ENCODE data around the gene FHL1. TPM values are rescaled to one million over a fixed set of nuclear protein-coding genes. Genes with fewer than 3 reads are reported as not detected.
"Not testable (repeated sequence)": the region's sequence is repeated elsewhere in the genome, so short reads cannot be mapped to it uniquely, and the experiment has no call there.

FHL1 gene
- 3,576 TPM for total RNA-seq
- long read RNA-seq, transcript FHL1-202 (6 exons, 1,017 nt): major isoform, 8,237 of 10,617 reads
- long read RNA-seq, transcript FHL1-206 (7 exons, 2,374 nt): minor isoform, 70 of 10,617 reads
- long read RNA-seq, transcript FHL1-218 (6 exons, 2,878 nt): minor isoform, 77 of 10,617 reads
- long read RNA-seq, transcript FHL1-205 (7 exons, 2,441 nt): minor isoform, 449 of 10,617 reads
- long read RNA-seq, partial matches to known transcripts: 682 of 10,617 reads
- long read RNA-seq, other reads (novel, unspliced or antisense): 1,071 of 10,617 reads

DNA sequence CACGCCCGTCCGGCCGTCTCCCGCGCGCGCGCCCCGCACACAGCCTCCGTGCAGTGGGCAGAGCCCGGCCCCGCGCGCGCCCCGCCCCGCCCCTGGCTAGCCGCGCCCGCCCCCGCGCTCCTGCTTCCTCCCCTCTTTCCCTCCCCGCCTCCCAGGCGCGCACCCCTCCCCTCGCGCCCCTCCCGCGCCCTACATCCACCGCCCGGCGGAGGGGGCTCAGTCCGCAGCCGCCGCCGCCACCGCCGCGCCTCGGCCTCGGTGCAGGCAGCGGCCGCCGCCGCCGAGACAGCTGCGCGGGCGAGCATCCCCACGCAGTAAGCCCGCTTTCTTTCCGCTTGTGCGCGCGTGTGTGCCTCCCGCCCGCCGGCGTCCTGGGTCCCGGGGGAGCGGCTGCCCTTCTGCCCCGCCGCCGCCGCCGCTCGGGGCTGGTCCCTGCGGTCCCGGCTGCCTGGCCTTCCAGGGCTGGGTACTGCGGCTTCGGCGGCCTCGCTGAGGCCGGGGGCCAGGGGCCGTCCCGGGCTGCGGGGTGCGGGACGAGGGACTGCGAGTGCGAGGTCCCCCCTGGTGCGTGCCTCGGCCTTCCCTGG, at the start of gene FHL1:
FHL1 (plus strand) TSS at position 219 of the 587 bp plus-strand sequence.
- DNase-seq (ENCODE audit: low spot score): no peak

DNA sequence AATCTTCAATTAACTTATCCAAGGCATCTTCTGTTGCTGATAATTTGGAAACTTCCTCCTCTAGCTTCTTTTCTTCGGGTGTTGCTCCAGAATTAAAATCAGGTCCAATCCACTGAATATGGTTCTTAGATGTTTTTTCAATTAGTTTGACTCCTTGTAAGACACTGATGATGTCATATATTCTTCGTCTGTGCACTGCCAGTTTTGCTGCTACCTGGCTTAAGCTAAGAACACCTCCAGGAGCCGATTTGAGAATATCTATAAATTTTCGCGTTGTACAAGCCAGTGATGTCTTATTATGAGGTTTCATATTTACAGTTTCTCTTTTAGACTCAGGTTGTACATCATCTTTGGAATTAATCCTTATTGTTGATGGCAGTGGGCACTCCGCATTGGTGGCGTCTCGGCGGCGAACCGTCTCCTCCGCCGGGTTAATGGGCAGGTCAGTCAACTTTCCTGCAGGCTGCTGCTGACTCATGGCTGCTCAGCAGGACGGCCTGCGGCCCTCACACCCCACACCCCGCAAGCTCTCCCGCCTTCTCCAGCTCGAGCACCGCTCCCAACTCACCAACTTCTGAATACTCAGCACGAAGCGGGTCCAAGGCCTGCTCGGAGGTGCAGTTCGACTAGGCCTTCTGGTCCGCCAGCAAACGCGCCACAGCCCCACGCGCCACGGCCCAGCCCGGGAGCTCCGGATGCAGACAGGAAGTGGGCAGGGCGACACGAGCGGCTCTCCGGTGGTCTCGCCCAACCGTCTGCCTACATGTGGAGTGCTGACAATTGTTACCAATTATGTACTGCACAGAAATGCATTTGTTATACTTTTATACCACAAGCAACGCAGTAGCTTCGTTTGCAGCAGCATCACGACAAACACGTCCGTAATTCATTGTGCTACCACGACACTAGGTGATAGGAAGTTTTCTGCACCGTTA, 49.2 kb upstream of the FHL1 start:
- DNase-seq (ENCODE audit: low spot score): no peak

DNA sequence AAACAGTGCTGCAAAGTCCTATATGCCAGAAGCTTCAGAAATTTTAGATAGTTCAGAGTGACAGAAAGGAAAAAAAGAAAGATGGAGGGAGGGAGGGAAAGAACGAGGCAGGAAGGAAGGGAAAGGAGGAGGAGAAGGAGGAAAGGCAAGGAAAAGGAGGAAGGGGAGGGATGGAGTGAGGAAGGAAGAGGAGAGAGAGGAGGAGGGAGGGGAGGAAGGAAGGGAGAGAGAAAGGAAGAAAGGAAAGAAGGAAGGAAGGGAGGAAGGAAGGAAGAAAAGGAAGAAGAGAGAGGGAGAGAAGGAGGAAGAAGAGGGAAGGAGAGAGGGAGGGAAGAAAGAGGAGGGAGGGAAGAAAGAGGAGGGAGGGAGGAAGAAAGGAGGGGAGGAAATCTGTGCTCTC, 42.4 kb upstream of the FHL1 start:
- no peak for DNase-seq (ENCODE audit: low spot score)

GRCh38 chrX:136106920-136107528, 40.3 kb upstream of the FHL1 start:
- DNase-seq (ENCODE audit: low spot score): no peak

- DNase-seq (ENCODE audit: low spot score): not testable (repeated sequence)
Observed at GRCh38 chrX:136108905-136109304, 38.4 kb upstream of the FHL1 start.

DNA sequence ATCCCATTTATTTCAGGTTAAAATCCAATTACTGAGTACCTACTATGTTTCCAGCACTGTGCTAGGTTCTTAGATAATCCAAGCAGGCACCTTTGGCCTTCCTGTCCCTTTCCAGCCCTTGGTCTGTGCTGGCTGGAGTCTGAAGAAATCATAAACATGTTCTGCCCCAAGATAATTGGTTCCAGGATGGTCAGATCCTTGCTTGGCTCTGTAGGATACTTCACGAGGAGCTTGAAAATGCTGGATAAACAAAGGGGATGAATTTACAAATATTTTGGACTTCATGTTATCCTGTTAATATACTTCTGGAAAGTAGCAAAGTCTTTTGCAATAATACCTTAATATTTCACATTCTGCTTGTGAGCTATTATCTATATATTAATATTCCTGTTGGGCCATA, 35.0 kb upstream of the FHL1 start:
- no peak for DNase-seq (ENCODE audit: low spot score)

DNA sequence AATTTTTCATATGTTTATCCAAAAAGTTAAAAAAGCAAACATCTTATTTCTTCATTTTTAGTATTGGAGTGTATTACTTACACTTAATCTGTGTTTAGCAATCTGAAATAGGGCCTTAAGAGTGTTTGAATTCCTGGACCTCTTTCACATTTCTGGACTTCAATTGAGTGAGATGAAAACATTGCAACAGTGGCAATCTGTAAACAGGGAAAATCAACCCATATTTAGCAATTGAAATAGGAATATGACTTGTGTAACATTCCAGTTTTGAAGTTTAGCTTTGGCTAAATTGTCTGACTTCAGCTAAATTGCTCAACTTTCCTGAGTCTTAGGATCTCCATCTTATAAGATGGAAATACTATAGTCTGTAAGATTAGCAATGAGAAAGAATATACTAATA, 34.6 kb upstream of the FHL1 start:
- DNase-seq (ENCODE audit: low spot score): no peak

DNA sequence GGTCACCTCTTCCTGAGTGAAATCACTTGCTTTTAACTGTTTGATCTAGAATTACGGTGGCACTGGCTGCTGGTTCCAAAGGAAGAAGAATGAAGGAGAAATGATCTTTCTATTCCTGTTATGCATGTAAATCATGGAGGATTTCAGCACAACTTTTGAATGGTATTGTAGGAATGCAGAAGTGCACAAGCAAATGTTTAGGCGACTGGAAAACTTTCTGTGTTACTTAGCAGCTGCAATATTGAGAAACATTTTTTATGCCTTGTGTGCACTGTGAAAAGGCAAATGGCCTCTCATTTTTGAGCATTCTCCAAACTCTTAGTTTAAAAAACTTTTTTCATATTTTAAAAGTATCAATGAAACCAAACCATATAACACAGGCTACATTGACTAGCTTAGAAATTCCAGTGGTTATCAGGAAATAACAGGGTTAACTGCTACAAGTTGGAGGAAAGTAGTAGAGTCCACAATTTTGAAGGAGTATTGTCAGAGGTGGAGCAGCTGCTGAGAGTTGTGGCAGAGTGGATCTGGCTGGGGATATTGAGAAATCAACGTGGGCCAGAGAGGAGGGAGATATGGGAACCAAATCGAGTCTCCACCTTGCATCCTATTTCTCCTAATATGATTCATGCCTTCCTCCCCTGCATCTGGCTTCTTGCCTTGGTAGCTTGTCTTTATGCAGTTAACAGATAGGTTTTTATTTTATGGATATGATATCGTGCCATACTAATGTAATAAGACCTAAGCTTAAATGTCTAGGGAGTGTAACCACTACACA, 32.0 kb upstream of the FHL1 start:
- no peak for DNase-seq (ENCODE audit: low spot score)

- no peak for DNase-seq (ENCODE audit: low spot score)
Observed at GRCh38 chrX:136115904-136116297, 31.4 kb upstream of the FHL1 start.

DNA sequence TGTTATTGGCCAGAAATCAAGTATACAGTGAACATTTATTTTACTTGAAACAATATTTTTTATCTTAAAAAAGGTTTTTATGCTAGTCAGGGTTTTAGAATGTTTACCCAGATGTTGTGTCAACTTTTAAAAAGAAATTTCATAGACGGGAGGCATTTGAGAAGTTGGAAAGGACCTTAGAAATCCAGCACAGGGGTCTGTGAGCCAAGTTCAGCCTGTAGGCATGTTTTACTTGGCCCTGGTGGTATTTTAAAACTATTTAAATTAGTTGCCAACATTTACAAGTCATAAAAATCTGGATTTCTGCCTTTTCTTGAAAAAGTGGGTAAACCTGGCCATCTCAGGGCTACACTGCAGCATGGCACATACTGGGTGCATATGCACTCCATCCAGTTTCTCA, 25.5 kb upstream of the FHL1 start:
- no peak for DNase-seq (ENCODE audit: low spot score)

- no peak for DNase-seq (ENCODE audit: low spot score)
Observed at GRCh38 chrX:136122207-136122606, 25.1 kb upstream of the FHL1 start.

DNA sequence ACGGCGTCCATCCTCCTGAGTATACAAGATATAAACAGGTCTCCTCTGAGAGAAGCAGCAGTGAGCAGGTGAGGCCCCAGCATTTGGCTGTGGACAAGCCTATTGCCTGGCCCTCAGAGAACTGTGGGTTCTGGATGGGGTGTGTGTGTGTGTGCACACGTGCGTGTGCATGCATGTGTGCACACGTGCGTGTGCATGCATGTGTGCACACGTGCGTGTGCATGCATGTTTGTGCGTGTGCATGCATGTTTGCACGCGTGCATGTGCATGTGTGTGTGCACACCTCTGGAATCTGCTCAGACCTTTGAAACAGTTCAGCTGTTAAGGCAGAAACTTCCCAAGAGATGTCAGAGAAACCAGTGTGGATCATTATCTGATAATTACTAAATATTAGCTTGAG, 22.2 kb upstream of the FHL1 start:
- no peak for DNase-seq (ENCODE audit: low spot score)

GRCh38 chrX:136126371-136126770, 21.0 kb upstream of the FHL1 start:
- DNase-seq (ENCODE audit: low spot score): no peak

GRCh38 chrX:136126872-136127406, 20.4 kb upstream of the FHL1 start:
- DNase-seq (ENCODE audit: low spot score): no peak

- DNase-seq (ENCODE audit: low spot score): no peak
Observed at GRCh38 chrX:136128743-136129142, 18.6 kb upstream of the FHL1 start.

GRCh38 chrX:136130931-136131833, 16.2 kb upstream of the FHL1 start:
- DNase-seq (ENCODE audit: low spot score): no peak

- DNase-seq (ENCODE audit: low spot score): no peak
Observed at GRCh38 chrX:136138939-136139338, 8.4 kb upstream of the FHL1 start.

DNA sequence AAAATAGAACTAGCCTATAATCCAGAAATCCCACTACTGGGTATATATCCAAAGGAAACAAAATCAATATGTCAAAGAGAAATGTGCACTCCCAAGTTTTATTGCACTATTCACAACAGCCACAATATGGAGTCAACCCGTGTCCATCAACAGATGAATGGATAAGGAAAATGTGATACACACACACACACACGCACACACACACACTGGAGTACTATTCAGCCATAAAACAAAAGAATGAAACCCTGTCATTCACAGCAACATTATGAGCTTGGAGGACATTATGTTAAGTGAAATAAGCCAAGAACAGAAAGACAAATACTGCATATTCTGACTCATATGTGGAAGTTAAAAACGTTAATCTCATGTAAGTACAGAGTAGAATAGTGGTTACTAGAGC, 5.8 kb upstream of the FHL1 start:
- DNase-seq (ENCODE audit: low spot score): no peak

- DNase-seq (ENCODE audit: low spot score): no peak
Observed at GRCh38 chrX:136142592-136142991, 4.7 kb upstream of the FHL1 start.

DNA sequence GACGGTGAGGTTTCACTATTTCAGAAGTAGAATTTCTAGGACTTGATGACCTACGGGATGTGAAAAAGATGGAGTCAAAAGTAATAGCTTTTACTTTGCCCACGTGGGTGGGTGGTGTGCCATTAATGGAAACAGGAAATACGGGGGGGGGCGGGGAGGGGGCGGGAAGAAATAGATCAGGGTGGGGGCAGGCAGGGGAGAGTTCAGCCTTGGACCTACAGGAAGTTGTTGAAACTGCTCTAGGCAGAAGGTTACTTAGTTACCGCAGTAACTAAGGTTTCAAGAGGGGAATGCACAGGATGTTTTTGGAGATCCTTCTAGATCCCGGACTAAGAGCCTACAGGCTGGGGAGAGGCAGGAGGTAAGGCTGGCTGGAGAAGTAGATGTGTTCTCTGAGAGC, 3.6 kb upstream of the FHL1 start:
- no peak for DNase-seq (ENCODE audit: low spot score)
